NT2/D1 (cell line): Measurements from ENCODE around the gene EFHC1.

ENCODE experiments used
- YY1 ChIP-seq: IDR thresholded peaks from 2 replicates; pipeline ENCODE4 v1.6.1; 2011; ENCODE audit not compliant: insufficient read length, insufficient read depth
- ZNF274 ChIP-seq: IDR thresholded peaks from 2 replicates; pipeline ENCODE4 v1.6.1; 2011; ENCODE audit warnings: mild to moderate bottlenecking, low read depth, low read length

DNA sequence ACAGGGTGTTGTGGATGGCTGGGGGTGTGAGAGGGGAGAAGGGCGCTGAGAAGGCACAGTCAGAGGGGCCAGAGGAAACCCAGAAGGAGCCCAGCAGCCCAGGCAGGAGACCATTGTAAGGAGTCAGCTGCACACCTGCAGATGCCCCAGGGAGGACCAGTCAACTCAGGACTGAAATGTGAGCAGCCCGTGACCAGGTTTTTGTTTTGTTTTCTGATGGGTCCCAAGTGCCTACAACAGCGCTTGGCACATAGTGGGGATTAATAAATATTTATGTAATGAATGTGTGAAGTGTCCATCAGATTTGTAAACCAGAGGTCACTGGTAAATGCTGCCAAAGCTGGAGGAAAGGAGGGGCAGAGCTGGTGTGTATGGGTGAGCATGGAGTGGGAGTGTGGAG is 126.5 kb downstream of the EFHC1 start:
- TF ChIP-seq ZNF274 (no peak), YY1 (no peak)
